Keratinocyte (primary cell): ENCODE results near the gene DGKD.

Experiments used
- EZH2 ChIP-seq: IDR thresholded peaks from one replicate; pipeline ENCODE4 v1.6.1; 2012; ENCODE audit warnings: inconsistent platforms, mild to moderate bottlenecking, low read length, moderate library complexity
- TF ChIP-seq, protein P1 (sequence below), 3 experiments: IDR thresholded peaks in 1 of 3; conservative IDR thresholded peaks in 1 of 3; optimal IDR thresholded peaks in 1 of 3; 2 replicates in 2 of 3; 3 replicates in 1 of 3; pipeline versions ENCODE3 to v1.5.1; 2011; ENCODE audit warnings: low read length in 3 of 3, mild to moderate bottlenecking in 3 of 3, moderate library complexity in 2 of 3, control low read depth in 1 of 3, inconsistent platforms in 1 of 3; ENCODE audit not compliant: insufficient read depth in 2 of 3; ENCODE audit errors: extremely low read depth in 1 of 3

DNA sequence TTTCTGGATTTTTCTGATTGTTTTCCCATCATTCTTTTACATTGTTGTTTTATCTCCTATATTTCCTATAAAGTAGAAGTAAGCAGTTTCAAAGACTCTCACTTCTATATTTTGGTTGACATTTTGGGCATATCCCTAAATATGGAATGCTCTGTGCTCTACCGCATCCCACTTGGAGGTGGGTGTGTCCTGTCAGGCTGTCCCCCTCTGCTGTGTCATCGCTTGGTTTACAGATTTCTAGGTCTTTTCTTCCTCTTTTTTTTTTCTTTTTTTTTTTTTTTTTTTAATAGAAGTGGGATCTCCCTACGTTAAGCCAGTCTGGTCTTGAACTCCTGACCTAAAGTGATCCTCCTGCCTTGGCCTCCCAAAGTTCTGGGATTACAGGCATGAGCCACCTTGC, 13.3 kb downstream of the DGKD start:
- TF ChIP-seq EZH2, result no peak
- TF ChIP-seq, protein P1, sequence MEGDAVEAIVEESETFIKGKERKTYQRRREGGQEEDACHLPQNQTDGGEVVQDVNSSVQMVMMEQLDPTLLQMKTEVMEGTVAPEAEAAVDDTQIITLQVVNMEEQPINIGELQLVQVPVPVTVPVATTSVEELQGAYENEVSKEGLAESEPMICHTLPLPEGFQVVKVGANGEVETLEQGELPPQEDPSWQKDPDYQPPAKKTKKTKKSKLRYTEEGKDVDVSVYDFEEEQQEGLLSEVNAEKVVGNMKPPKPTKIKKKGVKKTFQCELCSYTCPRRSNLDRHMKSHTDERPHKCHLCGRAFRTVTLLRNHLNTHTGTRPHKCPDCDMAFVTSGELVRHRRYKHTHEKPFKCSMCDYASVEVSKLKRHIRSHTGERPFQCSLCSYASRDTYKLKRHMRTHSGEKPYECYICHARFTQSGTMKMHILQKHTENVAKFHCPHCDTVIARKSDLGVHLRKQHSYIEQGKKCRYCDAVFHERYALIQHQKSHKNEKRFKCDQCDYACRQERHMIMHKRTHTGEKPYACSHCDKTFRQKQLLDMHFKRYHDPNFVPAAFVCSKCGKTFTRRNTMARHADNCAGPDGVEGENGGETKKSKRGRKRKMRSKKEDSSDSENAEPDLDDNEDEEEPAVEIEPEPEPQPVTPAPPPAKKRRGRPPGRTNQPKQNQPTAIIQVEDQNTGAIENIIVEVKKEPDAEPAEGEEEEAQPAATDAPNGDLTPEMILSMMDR (optimal IDR thresholded peaks at IDR 0.05 in 1 of 3, IDR thresholded peaks at IDR 0.05 in 1 of 3, conservative IDR thresholded peaks at IDR 0.05 in 1 of 3; ENCODE audit: extremely low read depth in 1 of 3, insufficient read depth in 2 of 3, low read length in 3 of 3), result no peak
